ENCODE results near the gene SMG9.
"Not testable (repeated sequence)": the region's sequence is repeated elsewhere in the genome, so short reads cannot be mapped to it uniquely, and the experiment has no call there.

SMG9 gene

DNA sequence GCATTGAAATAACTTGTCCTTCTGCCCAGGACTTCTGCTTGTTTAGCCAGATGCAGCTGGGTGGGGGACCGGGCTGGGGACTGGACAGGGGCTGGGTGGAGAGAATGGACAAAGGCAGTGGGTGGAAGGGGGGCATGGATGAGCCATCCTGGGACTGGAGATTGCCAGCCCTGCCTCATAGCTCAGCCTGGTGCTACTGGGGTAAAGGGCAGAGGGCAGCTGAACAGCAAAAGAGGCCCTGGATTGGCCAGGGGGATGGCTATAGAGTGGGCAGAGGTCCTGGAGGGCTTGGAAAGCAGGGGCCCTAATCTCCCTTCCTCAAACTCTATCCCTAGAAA lies 67.1 kb downstream of the SMG9 start:
- DNase-seq, result no peak

DNA sequence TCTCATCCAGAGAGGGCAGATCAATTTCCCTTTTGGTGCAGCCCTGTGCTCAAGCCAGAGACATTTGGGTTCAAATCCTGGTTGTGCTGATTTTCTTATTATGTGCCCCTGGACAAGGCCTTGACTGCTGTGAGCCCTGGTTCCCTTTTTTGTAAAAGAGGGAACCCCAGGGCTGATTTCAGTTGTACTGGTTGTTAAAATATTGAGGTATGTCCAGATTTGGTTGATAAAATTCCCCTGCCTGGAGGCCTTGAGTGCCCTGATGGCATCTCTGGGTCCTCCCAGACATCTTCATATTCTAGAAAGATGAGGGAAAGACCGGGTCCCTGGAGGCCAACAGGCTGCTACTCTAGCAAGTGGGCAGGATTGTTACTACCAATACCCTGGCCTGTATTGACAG lies 70.4 kb downstream of the SMG9 start:
- DNase-seq, result peak; percentile 68 to 75

DNA sequence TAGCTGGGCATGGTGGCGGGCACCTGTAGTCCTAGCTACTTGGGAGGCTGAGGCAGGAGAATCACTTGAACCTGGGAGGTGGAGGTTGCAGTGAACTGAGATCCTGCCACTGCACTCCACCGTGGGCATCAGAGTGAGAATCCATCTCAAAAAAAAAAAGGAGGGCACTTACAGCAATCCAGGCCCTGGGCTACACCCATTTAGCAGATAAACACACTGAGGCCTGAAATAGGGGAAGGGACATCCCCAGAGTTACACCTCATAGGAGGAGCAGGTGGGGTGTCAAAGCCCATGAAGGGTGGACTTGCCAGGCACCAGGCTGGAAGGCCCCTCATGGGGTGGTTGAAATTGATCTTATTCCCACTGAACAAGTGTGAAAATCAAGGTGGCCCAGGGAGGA lies 70.9 kb downstream of the SMG9 start:
- DNase-seq, result no peak

DNA sequence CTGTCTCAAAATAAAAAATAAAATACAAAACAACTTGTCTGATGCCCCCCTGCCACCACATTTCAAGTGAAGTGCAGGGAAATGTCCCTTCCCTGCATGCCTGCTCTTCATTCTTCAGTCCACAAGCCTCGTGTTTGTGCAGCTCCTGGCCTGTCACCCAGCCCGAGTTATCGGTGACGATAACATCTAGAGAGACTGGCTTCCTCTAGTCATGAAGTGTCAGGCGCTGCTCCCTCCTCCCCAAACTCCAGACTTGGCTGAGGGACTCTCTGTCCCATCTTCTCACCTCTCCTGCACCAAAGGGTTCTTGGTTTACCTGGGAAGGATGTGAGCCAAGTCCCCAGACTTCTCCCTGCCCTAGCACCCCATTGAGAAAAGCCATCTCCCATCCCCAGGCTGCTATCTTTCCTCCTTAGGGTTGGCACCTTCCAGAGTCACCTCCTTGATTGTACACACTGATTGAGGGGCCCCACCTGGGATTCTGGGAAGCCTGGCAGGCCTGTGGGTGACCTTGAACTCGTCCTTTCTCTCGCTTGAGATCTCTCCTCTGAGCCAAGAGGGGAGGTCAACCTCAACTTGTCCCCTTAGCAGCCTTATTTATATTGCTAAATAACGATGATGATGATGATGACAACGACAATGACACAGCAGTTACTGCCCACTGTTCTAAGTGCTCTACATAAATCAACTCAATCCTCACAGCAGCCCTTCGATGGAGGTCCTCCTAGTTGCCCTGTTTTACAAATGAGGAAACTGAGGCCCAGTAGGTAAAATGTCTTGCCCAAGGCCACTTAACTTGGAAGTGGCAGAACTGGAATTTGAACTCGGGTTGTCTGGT lies 71.7 kb downstream of the SMG9 start:
- DNase-seq, result no peak

DNA sequence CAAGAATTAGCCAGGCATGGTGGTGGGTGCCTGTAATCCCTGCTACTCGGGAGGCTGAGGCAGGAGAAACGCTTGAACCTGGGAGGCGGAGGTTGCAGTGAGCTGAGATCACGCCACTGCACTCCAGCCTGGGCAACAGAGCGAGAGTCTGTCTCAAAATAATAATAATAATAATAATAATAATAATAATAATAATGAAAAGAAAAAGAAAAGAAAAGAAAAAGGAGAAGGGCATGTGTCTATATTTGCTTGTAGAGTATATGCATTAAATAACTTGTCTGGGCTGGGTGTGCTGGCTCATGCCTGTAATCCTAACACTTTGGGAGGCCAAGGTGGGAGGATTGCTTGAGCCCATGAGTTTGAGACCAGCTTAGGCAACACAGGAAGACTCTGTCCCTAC lies 72.5 kb downstream of the SMG9 start:
- DNase-seq, result not testable (repeated sequence)

DNA sequence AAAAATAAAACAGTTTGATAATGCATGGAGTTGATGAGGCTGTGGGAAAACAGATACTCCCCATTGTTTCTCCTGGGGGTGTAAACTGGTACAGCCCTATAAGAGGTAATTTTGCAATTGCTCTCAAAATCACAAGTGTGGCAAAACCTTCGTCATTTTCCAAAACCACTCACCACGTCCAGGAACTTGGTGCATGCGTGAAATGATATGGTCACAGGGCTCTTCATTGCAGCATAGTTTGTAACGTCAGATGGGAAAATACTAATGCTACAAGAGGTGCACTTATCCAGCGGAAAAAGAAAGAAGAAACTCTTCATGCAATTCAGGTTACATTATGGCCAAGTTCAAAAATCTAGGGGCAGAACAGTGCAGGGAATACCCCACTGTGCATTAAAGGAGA lies 72.9 kb downstream of the SMG9 start:
- peak; percentile 59 to 87 for DNase-seq

DNA sequence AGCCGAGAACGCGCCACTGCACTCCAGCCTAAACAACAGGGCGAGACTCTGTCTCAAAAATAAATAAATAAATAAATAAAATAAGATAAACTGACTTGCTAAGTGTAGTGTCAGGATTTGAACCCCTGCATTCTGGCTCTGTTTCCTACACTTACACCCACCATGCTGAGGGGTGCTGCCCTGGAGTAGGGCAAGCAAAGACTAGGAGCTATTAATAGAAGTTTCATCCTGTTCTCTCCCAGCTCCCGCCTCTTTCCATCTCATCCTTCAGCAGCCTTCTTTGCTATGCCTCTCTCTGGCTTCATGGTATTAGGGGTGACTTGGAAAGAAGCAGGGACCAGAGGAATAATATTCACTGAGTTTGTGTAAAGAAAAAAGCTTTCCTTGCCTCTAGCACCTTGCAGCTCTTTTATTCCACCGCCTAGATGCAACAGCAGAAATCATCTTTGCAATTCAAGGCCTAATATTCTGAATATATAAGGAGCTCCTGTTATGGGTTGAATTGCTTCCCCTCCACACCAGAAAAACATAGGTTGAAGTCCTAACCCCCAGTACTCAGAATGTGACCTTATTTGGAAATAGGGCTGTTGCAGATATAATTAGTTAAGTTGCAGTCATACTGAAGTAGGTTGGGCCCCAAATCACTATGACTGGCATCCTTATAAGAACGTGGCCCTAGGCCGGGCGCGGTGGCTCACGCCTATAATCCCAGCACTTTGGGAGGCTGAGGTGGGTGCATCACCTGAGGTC lies 76.1 kb downstream of the SMG9 start:
- no peak for DNase-seq

Data from inflammatory macrophage treated with lipopolysaccharide for 1 hour (primary cell).